ENCODE measurements around the gene TNK1. TPM values are rescaled to one million over a fixed set of nuclear protein-coding genes. Genes with fewer than 3 reads are reported as not detected.

TNK1 gene
- total RNA-seq, 1 donor from 2014 or later, result 13.3 TPM

DNA sequence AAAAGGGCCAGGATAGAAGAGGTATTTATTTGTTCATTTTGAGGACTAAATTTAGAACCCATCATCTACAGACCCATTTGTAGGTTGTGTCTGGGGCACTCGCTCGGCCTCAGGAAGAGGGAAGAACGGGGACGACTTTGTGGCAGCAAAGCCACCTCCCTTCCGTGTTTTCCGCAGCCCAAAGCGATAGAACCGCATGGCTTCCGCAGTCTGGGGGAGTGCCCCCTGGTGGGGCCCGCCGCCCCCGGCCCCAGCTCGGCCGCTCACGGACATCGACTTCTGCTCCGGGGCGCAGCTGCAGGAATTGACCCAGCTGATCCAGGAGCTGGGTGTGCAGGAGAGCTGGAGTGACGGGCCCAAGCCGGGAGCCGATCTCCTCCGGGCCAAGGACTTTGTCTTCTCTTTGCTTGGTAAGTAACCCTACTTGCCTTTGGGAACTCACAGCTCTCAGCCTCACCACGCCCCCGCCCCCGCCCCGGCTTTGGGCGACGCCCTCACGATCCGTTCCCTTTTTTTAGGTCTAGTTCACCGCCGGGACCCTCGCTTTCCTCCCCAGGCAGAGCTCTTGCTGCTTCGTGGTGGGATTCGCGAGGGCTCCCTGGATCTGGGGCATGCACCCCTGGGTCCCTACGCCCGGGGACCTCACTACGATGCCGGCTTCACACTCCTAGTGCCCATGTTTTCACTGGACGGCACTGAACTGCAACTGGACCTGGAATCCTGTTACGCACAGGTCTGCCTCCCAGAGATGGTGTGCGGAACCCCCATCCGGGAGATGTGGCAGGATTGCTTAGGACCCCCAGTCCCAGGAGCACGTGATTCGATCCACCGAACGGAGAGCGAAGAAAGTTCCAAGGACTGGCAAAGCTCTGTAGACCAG, 55.0 kb downstream of the TNK1 start:
- DNase-seq (ENCODE audit: low read depth), result no peak
- TF ChIP-seq, protein P1, sequence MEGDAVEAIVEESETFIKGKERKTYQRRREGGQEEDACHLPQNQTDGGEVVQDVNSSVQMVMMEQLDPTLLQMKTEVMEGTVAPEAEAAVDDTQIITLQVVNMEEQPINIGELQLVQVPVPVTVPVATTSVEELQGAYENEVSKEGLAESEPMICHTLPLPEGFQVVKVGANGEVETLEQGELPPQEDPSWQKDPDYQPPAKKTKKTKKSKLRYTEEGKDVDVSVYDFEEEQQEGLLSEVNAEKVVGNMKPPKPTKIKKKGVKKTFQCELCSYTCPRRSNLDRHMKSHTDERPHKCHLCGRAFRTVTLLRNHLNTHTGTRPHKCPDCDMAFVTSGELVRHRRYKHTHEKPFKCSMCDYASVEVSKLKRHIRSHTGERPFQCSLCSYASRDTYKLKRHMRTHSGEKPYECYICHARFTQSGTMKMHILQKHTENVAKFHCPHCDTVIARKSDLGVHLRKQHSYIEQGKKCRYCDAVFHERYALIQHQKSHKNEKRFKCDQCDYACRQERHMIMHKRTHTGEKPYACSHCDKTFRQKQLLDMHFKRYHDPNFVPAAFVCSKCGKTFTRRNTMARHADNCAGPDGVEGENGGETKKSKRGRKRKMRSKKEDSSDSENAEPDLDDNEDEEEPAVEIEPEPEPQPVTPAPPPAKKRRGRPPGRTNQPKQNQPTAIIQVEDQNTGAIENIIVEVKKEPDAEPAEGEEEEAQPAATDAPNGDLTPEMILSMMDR (IDR thresholded peaks at IDR 0.05; ENCODE audit: insufficient read depth, low read length, poor library complexity, severe bottlenecking), result peak; percentile 48
- H3K36me3 ChIP-seq (ENCODE audit: control insufficient read depth, insufficient read depth, low read length), result no peaks in the 10 kb centered on the region
- peak overlapping the region; percentile 73 for H3K4me3 ChIP-seq (ENCODE audit: low read depth, low read length)
- H3K27me3 ChIP-seq (ENCODE audit: control insufficient read depth, insufficient read depth, low read length), result peaks cover 2% of the 10 kb centered on the region

DNA sequence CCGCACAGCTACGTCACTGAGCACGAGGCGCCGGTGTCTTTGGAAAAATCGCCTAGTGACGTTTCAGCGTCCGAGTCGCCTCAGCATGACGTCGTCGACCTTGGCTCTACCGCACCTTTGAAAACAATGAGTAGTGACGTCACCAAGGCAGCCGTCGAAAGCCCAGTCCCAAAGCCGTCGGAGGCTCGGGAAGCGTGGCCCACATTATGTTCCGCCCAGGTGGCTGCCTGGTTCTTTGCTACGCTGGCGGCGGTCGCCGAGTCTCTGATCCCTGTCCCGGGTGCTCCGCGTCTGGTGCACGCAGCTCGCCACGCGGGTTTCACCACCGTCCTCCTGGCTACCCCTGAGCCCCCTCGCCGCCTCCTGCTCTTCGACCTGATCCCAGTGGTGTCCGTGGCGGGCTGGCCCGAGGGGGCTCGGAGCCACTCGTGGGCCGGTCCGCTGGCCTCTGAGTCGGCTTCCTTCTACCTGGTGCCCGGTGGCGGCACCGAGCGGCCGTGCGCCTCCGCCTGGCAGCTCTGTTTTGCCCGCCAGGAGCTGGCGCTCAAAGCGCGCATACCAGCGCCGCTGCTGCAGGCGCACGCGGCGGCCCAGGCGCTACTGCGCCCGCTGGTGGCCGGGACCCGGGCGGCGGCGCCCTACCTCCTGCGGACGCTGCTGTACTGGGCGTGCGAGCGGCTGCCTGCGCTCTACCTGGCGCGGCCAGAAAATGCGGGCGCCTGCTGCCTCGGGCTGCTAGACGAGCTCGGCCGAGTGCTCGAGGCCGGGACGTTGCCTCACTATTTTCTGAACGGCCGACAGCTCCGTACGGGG, 55.9 kb downstream of the TNK1 start:
- no peaks in the 10 kb centered on the region for H3K36me3 ChIP-seq (ENCODE audit: control insufficient read depth, insufficient read depth, low read length)
- TF ChIP-seq, protein P1 (IDR thresholded peaks at IDR 0.05; ENCODE audit: insufficient read depth, low read length, poor library complexity, severe bottlenecking), result peak; percentile 64
- no peak for DNase-seq (ENCODE audit: low read depth)
- H3K27me3 ChIP-seq (ENCODE audit: control insufficient read depth, insufficient read depth, low read length), result peaks cover 2% of the 10 kb centered on the region
- peak overlapping the region; percentile 73 for H3K4me3 ChIP-seq (ENCODE audit: low read depth, low read length)

DNA sequence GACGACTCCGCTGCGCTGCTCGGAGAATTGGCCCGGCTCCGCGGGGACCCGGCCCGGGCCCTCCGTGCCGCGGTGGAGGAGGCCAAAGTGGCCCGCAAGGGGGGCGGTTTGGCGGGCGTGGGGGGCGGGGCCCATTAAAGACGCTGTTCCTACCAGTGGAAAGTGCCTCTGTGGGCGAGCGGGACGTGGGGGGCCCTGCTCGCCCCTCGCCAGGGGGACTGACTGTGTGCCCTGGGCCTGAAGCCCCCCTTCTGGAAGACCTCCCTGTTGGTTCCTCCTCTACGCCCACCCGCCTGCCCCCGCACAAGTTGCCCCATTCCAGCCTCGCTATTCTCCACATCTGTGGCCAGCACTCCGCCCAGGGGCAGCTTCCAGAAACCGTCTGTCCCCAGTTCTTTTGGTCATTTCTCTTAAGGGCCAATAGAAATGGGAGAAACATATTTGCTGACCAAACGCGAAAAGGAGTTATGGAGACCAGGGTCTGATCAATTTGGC, 56.5 kb downstream of the TNK1 start:
- Histone ChIP-seq H3K4me3 (ENCODE audit: low read depth, low read length) (peak overlapping the region; percentile 28), H3K27me3 (ENCODE audit: control insufficient read depth, insufficient read depth, low read length) (peaks cover 2% of the 10 kb centered on the region), H3K36me3 (ENCODE audit: control insufficient read depth, insufficient read depth, low read length) (no peaks in the 10 kb centered on the region)
- TF ChIP-seq, protein P1 (IDR thresholded peaks at IDR 0.05; ENCODE audit: insufficient read depth, low read length, poor library complexity, severe bottlenecking), result no peak
- DNase-seq (ENCODE audit: low read depth), result no peak

DNA sequence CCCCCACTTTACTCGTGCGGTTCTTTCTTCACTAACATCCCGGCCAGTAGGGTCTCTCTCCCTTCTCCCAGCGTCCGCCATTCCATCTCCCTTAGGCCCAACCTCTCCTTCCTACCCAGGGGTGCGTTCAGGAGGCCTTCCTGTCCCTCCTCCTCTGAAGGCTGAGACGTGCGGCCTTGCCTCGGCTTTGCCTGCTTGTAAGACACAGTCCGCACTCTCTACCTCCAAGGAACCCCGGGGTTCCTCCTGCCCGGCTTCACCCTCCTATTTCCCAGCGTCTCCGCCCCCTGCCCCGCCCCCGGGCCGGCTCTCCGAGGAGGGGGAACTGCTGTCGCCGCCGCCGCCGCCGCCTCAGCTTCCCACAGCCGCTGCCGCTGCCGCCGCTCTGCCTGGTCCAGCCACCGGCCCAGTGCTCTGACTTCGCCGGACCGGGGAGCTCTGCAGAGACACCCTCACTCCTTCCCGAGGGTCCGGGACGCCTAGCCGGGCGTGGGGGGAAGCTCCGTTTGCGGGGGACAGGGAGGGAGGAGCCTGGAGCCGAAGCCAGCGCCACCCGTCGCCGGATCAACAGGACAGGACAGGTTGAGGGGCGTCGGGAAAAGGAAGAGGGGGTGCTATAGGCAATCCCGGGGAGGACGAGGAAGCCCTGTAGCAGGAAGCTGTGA, 57.2 kb downstream of the TNK1 start:
- Histone ChIP-seq H3K27me3 (ENCODE audit: control insufficient read depth, insufficient read depth, low read length) (peaks cover 2% of the 10 kb centered on the region), H3K36me3 (ENCODE audit: control insufficient read depth, insufficient read depth, low read length) (no peaks in the 10 kb centered on the region), H3K4me3 (ENCODE audit: low read depth, low read length) (peak overlapping the region; percentile 39)
- TF ChIP-seq, protein P1 (IDR thresholded peaks at IDR 0.05; ENCODE audit: insufficient read depth, low read length, poor library complexity, severe bottlenecking), result no peak
- DNase-seq (ENCODE audit: low read depth), result no peak

DNA sequence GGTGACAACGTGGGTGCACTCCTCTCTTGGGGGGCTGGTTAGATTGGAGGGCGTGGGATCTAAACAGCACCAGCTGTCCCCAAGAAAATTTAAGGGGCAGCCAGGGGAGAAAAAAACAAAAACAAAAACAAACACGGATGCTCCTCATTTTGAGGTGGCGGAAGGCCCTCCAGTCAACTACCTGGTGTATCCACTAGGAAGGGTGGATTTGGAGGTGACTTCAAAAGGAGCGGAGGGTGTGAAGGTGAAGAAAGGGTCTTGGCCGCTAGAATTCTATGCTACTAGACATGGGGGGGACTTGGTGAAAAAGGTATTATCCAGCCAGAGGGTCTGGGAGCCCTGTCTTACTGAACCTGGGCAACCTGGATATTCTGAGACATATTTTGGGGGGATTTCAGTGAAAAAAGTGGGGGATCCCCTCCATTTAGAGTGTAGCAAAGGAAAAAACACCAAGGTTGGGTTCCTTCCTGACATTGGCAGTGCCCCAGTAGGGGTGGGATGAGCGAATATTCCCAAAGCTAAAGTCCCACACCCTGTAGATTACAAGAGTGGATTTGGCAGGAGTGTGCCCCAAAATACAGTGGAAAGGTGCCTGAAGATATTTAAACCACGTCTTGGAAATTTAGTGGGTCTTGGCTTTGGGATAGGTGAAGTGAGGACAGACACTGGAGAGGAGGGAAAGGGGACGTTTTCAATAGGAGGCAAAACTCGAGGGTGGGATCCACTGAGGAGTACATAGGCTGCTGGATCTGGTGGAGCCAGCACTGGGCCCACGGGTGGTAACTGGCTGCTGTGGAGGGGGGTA, 58.0 kb downstream of the TNK1 start:
- H3K27me3 ChIP-seq (ENCODE audit: control insufficient read depth, insufficient read depth, low read length), result peaks cover 2% of the 10 kb centered on the region
- no peak for DNase-seq (ENCODE audit: low read depth)

More for the DNA sequence above, 58.0 kb downstream of the TNK1 start:
- TF ChIP-seq, protein P1 (IDR thresholded peaks at IDR 0.05; ENCODE audit: insufficient read depth, low read length, poor library complexity, severe bottlenecking), result no peak
- Histone ChIP-seq H3K4me3 (ENCODE audit: low read depth, low read length) (peak overlapping the region; percentile 51), H3K36me3 (ENCODE audit: control insufficient read depth, insufficient read depth, low read length) (no peaks in the 10 kb centered on the region)
